GM10266 (cell line): Measurements from ENCODE around the gene OOSP4B.
"Not testable (repeated sequence)": the region's sequence is repeated elsewhere in the genome, so short reads cannot be mapped to it uniquely, and the experiment has no call there.

ENCODE experiments used
- DNase-seq: peaks from one replicate; pipeline ENCODE4 v3.0.0; 2012; ENCODE audit errors: extremely low spot score
- CTCF ChIP-seq: IDR thresholded peaks from 2 replicates; pipeline ENCODE4 v1.5.1; 2012; ENCODE audit warnings: mild to moderate bottlenecking, low read depth; ENCODE audit not compliant: control insufficient read depth, insufficient read depth; ENCODE audit errors: missing control alignments

Gene OOSP4B

GRCh38 chr11:60064111-60064510 is 47.1 kb downstream of the OOSP4B start:
- no peak for TF ChIP-seq CTCF
- DNase-seq = no peak

GRCh38 chr11:60065801-60066200 is 48.8 kb downstream of the OOSP4B start:
- TF ChIP-seq CTCF = no peak
- no peak for DNase-seq

- TF ChIP-seq CTCF = no peak
- DNase-seq = no peak
Measured at GRCh38 chr11:60069450-60069849, 52.5 kb downstream of the OOSP4B start.

- DNase-seq = not testable (repeated sequence)
Measured at GRCh38 chr11:60071644-60072043, 54.7 kb downstream of the OOSP4B start.

- DNase-seq = no peak
- TF ChIP-seq CTCF = no peak
Measured at GRCh38 chr11:60077216-60077817, 60.3 kb downstream of the OOSP4B start.

GRCh38 chr11:60077981-60078380 is 61.0 kb downstream of the OOSP4B start:
- no peak for TF ChIP-seq CTCF
- DNase-seq = no peak

GRCh38 chr11:60078745-60079144 is 61.8 kb downstream of the OOSP4B start:
- TF ChIP-seq CTCF = no peak
- no peak for DNase-seq

GRCh38 chr11:60080535-60080934 is 63.6 kb downstream of the OOSP4B start:
- no peak for DNase-seq
- TF ChIP-seq CTCF = no peak
